ENCODE results near the gene RAD51B.

- TF ChIP-seq, protein P1, sequence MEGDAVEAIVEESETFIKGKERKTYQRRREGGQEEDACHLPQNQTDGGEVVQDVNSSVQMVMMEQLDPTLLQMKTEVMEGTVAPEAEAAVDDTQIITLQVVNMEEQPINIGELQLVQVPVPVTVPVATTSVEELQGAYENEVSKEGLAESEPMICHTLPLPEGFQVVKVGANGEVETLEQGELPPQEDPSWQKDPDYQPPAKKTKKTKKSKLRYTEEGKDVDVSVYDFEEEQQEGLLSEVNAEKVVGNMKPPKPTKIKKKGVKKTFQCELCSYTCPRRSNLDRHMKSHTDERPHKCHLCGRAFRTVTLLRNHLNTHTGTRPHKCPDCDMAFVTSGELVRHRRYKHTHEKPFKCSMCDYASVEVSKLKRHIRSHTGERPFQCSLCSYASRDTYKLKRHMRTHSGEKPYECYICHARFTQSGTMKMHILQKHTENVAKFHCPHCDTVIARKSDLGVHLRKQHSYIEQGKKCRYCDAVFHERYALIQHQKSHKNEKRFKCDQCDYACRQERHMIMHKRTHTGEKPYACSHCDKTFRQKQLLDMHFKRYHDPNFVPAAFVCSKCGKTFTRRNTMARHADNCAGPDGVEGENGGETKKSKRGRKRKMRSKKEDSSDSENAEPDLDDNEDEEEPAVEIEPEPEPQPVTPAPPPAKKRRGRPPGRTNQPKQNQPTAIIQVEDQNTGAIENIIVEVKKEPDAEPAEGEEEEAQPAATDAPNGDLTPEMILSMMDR (conservative IDR thresholded peaks at IDR 0.05) = no peak
- TF ChIP-seq EZH2 (IDR thresholded peaks at IDR 0.05; ENCODE audit: low read depth) = no peak
Measured at GRCh38 chr14:68365228-68365627, 545.6 kb downstream of the RAD51B start.
